ENCODE data around the gene MINDY3. TPM values are rescaled to one million over a fixed set of nuclear protein-coding genes. Genes with fewer than 3 reads are reported as not detected.

MINDY3 gene
- total RNA-seq, 1 donor = 43.6 TPM

DNA sequence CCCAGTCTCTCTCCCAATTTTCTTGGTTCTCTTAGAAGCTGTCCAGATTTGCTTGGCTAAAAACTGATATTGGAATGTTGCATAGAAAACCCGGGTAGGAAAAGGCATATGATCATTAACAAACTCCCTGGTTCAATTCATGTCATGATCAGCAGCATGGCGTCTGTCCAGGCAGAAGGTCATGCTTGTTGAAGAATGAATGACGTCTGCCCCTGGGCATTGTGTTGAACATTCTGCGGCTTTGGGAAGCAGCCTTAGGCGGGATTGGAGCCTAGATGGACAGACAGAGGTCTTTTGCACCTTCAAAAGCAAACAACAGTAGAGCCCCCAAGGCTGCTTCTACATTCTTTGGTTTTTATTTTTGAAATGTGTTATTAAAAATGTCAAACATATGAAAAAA is 7.7 kb upstream of the MINDY3 start:
- H3K4me3 ChIP-seq (ENCODE audit: low read depth, low read length) = no peak overlapping the region
- DNase-seq (ENCODE audit: low read depth) = no peak
- TF ChIP-seq, protein P1, sequence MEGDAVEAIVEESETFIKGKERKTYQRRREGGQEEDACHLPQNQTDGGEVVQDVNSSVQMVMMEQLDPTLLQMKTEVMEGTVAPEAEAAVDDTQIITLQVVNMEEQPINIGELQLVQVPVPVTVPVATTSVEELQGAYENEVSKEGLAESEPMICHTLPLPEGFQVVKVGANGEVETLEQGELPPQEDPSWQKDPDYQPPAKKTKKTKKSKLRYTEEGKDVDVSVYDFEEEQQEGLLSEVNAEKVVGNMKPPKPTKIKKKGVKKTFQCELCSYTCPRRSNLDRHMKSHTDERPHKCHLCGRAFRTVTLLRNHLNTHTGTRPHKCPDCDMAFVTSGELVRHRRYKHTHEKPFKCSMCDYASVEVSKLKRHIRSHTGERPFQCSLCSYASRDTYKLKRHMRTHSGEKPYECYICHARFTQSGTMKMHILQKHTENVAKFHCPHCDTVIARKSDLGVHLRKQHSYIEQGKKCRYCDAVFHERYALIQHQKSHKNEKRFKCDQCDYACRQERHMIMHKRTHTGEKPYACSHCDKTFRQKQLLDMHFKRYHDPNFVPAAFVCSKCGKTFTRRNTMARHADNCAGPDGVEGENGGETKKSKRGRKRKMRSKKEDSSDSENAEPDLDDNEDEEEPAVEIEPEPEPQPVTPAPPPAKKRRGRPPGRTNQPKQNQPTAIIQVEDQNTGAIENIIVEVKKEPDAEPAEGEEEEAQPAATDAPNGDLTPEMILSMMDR (IDR thresholded peaks at IDR 0.05; ENCODE audit: insufficient read depth, low read length) = no peak

DNA sequence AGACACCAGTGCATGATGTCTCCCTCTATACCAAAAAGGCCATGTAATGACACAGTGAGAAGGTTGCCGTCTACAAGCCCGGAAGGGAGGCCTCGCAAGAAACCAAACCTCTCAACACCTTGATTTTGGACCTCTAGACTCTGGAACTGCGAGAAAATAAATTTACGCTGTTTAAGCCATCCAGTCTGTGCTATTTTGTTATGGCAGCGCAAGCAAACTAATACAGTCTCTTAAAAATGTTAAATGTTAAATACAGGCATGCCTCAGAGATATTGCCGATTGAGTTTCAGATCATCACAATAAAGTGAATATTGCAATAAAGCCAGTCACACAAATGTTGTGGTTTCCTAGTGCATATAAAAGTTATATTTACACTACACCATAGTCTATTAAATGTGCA is 5.0 kb upstream of the MINDY3 start:
- no peak overlapping the region for H3K4me3 ChIP-seq (ENCODE audit: low read depth, low read length)
- TF ChIP-seq, protein P1 (IDR thresholded peaks at IDR 0.05; ENCODE audit: insufficient read depth, low read length) = no peak
- no peak for DNase-seq (ENCODE audit: low read depth)

DNA sequence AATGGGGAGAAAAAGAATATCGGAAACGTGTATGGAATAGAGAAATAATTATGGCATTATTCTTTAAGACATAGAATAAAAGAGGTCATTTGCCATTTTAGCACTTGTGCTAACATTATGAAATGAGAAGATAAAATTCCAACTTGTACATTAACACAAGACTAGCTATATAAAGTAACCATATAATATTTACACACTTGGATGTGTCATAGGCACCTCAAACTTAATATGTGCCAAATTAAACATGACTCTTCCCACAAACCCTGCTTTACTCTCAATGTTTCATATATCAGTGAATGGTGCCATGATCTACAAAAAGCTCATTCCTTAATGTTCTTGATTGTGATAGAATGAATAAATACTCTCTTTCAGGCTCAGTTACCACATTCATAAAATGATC is 4.1 kb upstream of the MINDY3 start:
- TF ChIP-seq, protein P1 (IDR thresholded peaks at IDR 0.05; ENCODE audit: insufficient read depth, low read length) = no peak
- DNase-seq (ENCODE audit: low read depth) = no peak
- no peak overlapping the region for H3K4me3 ChIP-seq (ENCODE audit: low read depth, low read length)

DNA sequence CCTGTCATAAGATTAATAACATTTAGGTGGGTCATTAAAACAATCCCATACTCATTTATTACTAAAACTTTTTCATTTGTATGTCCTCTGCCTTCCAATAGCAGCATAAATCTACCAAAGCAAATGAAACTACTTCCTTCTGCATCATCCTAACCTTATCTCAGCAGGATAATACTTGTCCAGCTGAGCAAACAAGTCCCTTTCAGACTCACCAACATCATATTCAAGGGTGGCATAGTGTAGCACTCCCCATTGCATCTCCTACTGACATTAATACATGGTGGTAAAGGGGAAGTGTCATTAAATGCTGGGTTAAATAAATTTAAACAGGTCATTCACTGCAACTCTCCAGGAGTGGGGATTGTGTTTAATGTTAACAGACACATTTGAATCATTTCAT is 3.4 kb upstream of the MINDY3 start:
- TF ChIP-seq, protein P1 (IDR thresholded peaks at IDR 0.05; ENCODE audit: insufficient read depth, low read length) = no peak
- no peak overlapping the region for H3K4me3 ChIP-seq (ENCODE audit: low read depth, low read length)
- no peak for DNase-seq (ENCODE audit: low read depth)

DNA sequence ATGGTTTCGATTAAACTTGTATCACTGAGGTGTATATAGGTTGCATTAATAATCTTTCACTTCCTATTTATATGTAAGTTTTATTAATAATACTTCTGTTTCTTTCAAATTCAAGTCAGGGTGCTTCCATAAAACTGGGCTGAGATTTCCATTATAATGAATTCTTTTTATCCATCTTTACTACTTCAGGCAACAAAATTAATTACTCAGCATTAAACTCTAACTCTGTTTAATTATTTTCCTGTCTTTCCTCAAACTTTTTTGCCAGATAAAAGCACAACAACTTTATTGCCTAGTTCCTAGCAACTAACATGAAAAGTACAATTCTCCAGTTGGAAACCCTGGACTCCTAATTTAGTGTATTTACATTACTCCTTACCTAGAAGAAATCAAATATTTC is 3.0 kb upstream of the MINDY3 start:
- H3K4me3 ChIP-seq (ENCODE audit: low read depth, low read length) = no peak overlapping the region
- TF ChIP-seq, protein P1 (IDR thresholded peaks at IDR 0.05; ENCODE audit: insufficient read depth, low read length) = no peak
- no peak for DNase-seq (ENCODE audit: low read depth)

DNA sequence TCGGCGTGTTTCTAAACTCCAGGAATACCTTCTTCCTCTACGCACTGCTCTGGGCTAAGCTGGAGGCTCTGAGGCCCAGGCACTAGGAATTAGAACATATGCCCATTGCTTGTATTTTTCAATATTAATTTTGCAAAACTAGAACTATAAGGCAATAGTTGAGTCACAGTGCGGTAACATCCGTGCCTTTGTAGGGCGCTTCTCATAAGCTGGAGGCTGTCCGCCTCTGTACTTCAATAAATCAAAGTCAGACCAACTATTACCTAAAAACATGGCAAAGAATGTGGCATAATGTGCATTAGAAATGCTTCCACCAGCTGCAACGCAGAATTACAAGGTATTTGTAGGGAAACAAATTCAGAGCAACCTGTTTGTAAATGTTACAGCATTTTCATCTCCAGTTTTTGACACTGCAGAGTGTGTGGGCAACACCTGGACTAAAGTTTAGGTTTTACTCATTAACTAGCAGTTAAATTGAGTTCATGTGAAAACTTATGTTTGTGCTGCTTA is 440 bp upstream of the MINDY3 start:
- DNase-seq (ENCODE audit: low read depth) = no peak
- TF ChIP-seq, protein P1 (IDR thresholded peaks at IDR 0.05; ENCODE audit: insufficient read depth, low read length) = no peak
- peak overlapping the region; percentile 95 for H3K4me3 ChIP-seq (ENCODE audit: low read depth, low read length)

DNA sequence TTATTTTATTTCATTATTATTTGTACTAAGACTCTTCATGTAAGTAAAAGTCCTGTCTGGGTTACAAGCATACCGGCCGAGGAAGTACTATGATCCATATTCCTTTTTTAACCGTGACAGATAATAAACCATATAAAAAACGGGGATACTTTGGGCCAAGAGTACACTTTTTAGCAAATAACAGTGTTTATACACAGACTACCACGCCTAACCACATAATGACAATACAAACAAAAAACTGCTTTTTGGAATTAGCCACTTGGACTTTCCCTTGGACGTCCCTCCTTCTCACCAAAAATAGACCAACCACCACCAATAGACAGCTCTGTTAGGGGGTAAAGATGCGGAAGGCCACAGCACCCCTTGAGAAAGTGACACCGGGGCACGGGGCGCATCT is 800 bp downstream of the MINDY3 start:
- H3K4me3 ChIP-seq (ENCODE audit: low read depth, low read length) = peak overlapping the region; percentile 95
- DNase-seq (ENCODE audit: low read depth) = no peak
- TF ChIP-seq, protein P1 (IDR thresholded peaks at IDR 0.05; ENCODE audit: insufficient read depth, low read length) = no peak
